B cell (primary cell): Measurements from ENCODE around the gene RDH13. TPM values are rescaled to one million over a fixed set of nuclear protein-coding genes. Genes with fewer than 3 reads are reported as not detected.

Source experiments
- ATAC-seq: fragments of 200-7000 bp; cut with Tn5 transposase; one replicate; pipeline ENCODE4 v1.10.0; 2021; ENCODE audit warnings: low read depth, mild to moderate bottlenecking, moderate number of reproducible peaks, moderate library complexity
- CTCF ChIA-PET: fragments of 350-600 bp; sonication (Branson Sonifier 250); formaldehyde crosslinking; loops from one replicate; lab custom pipeline; 2021; ENCODE audit warnings: antibody characterized with exemption, inconsistent platforms; lab: Charles Lee
- POLR2A ChIA-PET: fragments of 350-600 bp; sonication (Branson Sonifier 250); formaldehyde crosslinking; loops from one replicate; lab custom pipeline; 2021; ENCODE audit warnings: antibody characterized with exemption; lab: Charles Lee
- DNase-seq: peaks from one replicate; pipeline ENCODE4 v3.0.0; 2013
- H2AFZ ChIP-seq: 2 replicates; pipeline ENCODE4 v1.6.1; 2012; ENCODE audit warnings: mild to moderate bottlenecking, low read depth, low read length; ENCODE audit not compliant: insufficient read depth, poor library complexity, severe bottlenecking
- H3K27ac ChIP-seq, 2 donors: 1 replicate in 1 of 2; 2 replicates in 1 of 2; pipeline ENCODE4 v1.5.1; 2012 to 2013; ENCODE audit warnings: low read length in 2 of 2, mild to moderate bottlenecking in 2 of 2, moderate library complexity in 1 of 2
- H3K27me3 ChIP-seq, 4 experiments: fragments of 200-600 bp in 1 of 4; sonication (generic) in 1 of 4; replicated peaks in 1 of 4; 1 replicate in 2 of 4; 2 replicates in 2 of 4; pipeline versions ENCODE4 v1.6.1 to v1.7.0; 2013 to 2016; ENCODE audit warnings: low read length in 3 of 4, mild to moderate bottlenecking in 2 of 4, mixed read lengths in 1 of 4, moderate library complexity in 1 of 4; ENCODE audit not compliant: insufficient read depth in 4 of 4, control insufficient read depth in 3 of 4; ENCODE audit errors: control extremely low read depth in 1 of 4
- H3K36me3 ChIP-seq, 2 experiments: replicated peaks in 1 of 2; 1 replicate in 1 of 2; 2 replicates in 1 of 2; pipeline versions ENCODE4 v1.6.1 to v1.7.1; 2013; ENCODE audit warnings: low read length in 1 of 2; ENCODE audit not compliant: insufficient read depth in 2 of 2, control insufficient read depth in 1 of 2; ENCODE audit errors: control extremely low read depth in 1 of 2, extremely low read depth in 1 of 2
- H3K4me1 ChIP-seq, 2 donors: fragments of 200-600 bp in 1 of 2; sonication (generic) in 1 of 2; 1 replicate in 1 of 2; 2 replicates in 1 of 2; pipeline versions ENCODE4 v1.5.1 to v1.6.1; 2013 to 2017; ENCODE audit warnings: low read length in 2 of 2; ENCODE audit not compliant: control insufficient read depth in 2 of 2, insufficient read depth in 2 of 2
- H3K4me2 ChIP-seq: replicated peaks from 2 replicates; pipeline ENCODE3; 2012; ENCODE audit warnings: mild to moderate bottlenecking, low read depth, low read length; ENCODE audit not compliant: poor library complexity, severe bottlenecking
- H3K4me3 ChIP-seq, 5 experiments: fragments of 200-600 bp in 1 of 5; sonication (generic) in 1 of 5; 1 replicate in 3 of 5; 2 replicates in 2 of 5; pipeline versions ENCODE4 v1.5.1 to v1.7.0; 2011 to 2016; ENCODE audit warnings: low read length in 4 of 5, mild to moderate bottlenecking in 4 of 5, low read depth in 2 of 5, control low read depth in 1 of 5, moderate library complexity in 1 of 5; ENCODE audit not compliant: insufficient read depth in 1 of 5; ENCODE audit errors: control extremely low read depth in 1 of 5, extremely low read depth in 1 of 5
- H3K79me2 ChIP-seq: fragments of 200-600 bp; sonication (generic); one replicate; pipeline ENCODE4 v1.6.0; 2016; ENCODE audit warnings: low read length; ENCODE audit not compliant: control insufficient read depth, insufficient read depth
- H3K9ac ChIP-seq: fragments of 200-600 bp; sonication (generic); 2 replicates; pipeline ENCODE4 v1.6.1; 2017; ENCODE audit warnings: mild to moderate bottlenecking, low read length, moderate library complexity
- H3K9me3 ChIP-seq, 3 donors: one replicate each; pipeline versions ENCODE4 v1.6.1 to v1.7.1; 2013; ENCODE audit warnings: low read length in 2 of 3; ENCODE audit not compliant: control insufficient read depth in 2 of 3, insufficient read depth in 1 of 3; ENCODE audit errors: control extremely low read depth in 1 of 3
- H4K20me1 ChIP-seq: 2 replicates; pipeline ENCODE4 v1.6.0; 2012; ENCODE audit warnings: mild to moderate bottlenecking, low read length; ENCODE audit not compliant: insufficient read depth, control insufficient read depth, poor library complexity, severe bottlenecking
- H3K27ac Mint-ChIP-seq: one replicate; pipeline ENCODE4 v1.8.0; 2021; ENCODE audit warnings: mixed read lengths
- H3K27me3 Mint-ChIP-seq: one replicate; pipeline ENCODE4 v1.8.0; 2021; ENCODE audit warnings: mixed read lengths
- H3K4me1 Mint-ChIP-seq: one replicate; pipeline ENCODE4 v1.8.0; 2021; ENCODE audit warnings: mixed read lengths
- H3K4me3 Mint-ChIP-seq: one replicate; pipeline ENCODE4 v1.8.0; 2021; ENCODE audit warnings: mixed read lengths
- H3K9me3 Mint-ChIP-seq: one replicate; pipeline ENCODE4 v1.8.0; 2022; ENCODE audit warnings: mixed read lengths; ENCODE audit not compliant: insufficient read depth
- EZH2 ChIP-seq: IDR thresholded peaks from 2 replicates; pipeline ENCODE4 v1.6.1; 2012; ENCODE audit warnings: borderline replicate concordance, low read depth, mild to moderate bottlenecking, moderate library complexity, low read length; ENCODE audit not compliant: insufficient read depth, poor library complexity, severe bottlenecking
- WGBS: methylation state at CpG from one replicate; pipeline ENCODE4 v1.1.5; 2013; ENCODE audit warnings: missing lambda C conversion rate; ENCODE audit not compliant: insufficient coverage; 5-methylcytosine and 5-hydroxymethylcytosine counted together
- intact Hi-C: fragments of 100-400 bp; cut with micrococcal nuclease; formaldehyde crosslinking; loops from one replicate; pipeline ENCODE4 v1.10.0; 2022
- polyA plus RNA-seq: library from polyadenylated mRNA; depleted of rRNA; stranded (reverse); fragments of >200 nt; gene quantifications from 2 replicates; pipeline ENCODE4 v1.2.3, GENCODE V29; 2012
- total RNA-seq, 2 donors: library from RNA; stranded (reverse); fragments of 120-200 nt in 1 of 2; gene quantifications; 1 replicate in 1 of 2; 2 replicates in 1 of 2; pipeline versions ENCODE4 v1.2.3 to v1.2.4, GENCODE V29; 2013 to 2022
- TF ChIP-seq, protein P1 (sequence below): fragments of 200-600 bp; IDR thresholded peaks from one replicate; pipeline ENCODE4 v1.8.0; 2022; ENCODE audit warnings: antibody characterized with exemption, mild to moderate bottlenecking

RDH13 gene
- total and polyA plus RNA-seq, 2 donors (not counting 1 experiment from before 2014, with no cell fraction given): 17.5 to 20.4 TPM

DNA sequence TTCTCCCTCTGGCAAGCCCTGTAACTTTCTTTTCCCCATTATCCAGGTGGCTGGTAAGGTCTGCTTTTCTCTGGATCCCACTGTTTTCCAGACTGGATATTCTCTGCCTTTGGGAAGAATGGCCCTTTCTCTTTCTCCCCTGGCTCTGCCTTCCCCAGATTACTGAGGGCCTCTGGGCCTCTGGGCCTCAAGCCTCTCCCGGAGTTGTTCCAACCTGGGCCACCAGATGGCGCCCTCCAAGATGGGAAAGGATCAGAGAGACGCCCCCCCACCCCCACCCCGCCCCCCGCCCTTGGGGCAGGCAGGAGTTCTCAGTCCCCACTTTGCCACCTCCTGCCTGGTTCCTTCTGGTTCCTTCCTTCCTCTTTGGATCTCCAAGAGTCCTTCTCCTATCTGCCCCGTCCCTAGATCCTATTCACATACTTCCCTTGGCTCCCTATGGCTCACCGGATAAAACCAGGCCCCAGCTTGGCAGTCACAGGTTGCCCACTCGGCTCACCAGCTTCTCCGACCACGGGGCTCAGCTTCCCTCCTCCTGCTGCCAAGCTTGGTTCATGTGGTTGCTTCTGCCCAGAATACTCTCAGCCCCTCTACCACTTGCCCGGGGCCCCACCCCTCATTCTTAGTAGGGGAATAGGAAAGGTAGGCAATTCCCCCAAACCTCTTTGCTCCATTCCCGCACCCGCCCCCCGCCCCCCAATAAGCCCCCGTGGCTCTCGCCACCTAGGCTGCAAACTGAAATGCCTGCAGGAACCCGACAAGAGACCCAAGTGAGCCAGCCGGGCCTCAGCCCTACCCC, 25.8 kb upstream of the RDH13 start:
- H3K4me1 Mint-ChIP-seq: peaks cover 28% of the 10 kb centered on the region
- H3K27ac Mint-ChIP-seq: peak overlapping the region; percentile 42
- CTCF ChIA-PET: interaction anchor here (0.6 to 2.3 kb wide), 16 partner anchors 9 to 494 kb away, joined by 3 to 14 read pairs (median 3); partner anchors contain the start of gene RDH13
- Histone ChIP-seq H3K27me3 (peaks cover 0 to 46% (median 15%) of the 10 kb centered on the region in 4 experiments), H3K9ac (no peak overlapping the region), H3K4me3 (no peak overlapping the region), H3K4me2 (peak overlapping the region; percentile 87), H3K79me2 (no peaks in the 10 kb centered on the region), H2AFZ (no peak overlapping the region), H3K9me3 (peaks cover 0 to 22% (median 0%) of the 10 kb centered on the region in 3 donors), H3K4me1 (peaks cover 19 to 20% of the 10 kb centered on the region in 2 donors), H3K27ac (no peak overlapping the region), H3K36me3 (peaks cover 0 to 11% of the 10 kb centered on the region in 2 experiments), H4K20me1 (peaks cover 29% of the 10 kb centered on the region)
- no peak for TF ChIP-seq EZH2
- TF ChIP-seq, protein P1, sequence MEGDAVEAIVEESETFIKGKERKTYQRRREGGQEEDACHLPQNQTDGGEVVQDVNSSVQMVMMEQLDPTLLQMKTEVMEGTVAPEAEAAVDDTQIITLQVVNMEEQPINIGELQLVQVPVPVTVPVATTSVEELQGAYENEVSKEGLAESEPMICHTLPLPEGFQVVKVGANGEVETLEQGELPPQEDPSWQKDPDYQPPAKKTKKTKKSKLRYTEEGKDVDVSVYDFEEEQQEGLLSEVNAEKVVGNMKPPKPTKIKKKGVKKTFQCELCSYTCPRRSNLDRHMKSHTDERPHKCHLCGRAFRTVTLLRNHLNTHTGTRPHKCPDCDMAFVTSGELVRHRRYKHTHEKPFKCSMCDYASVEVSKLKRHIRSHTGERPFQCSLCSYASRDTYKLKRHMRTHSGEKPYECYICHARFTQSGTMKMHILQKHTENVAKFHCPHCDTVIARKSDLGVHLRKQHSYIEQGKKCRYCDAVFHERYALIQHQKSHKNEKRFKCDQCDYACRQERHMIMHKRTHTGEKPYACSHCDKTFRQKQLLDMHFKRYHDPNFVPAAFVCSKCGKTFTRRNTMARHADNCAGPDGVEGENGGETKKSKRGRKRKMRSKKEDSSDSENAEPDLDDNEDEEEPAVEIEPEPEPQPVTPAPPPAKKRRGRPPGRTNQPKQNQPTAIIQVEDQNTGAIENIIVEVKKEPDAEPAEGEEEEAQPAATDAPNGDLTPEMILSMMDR: peak; percentile 81
- peaks cover 40% of the 10 kb centered on the region for H3K27me3 Mint-ChIP-seq
- POLR2A ChIA-PET: no interaction called here
- no peaks in the 10 kb centered on the region for H3K9me3 Mint-ChIP-seq
- ATAC-seq (peak; percentile 53), DNase-seq (peak; percentile 78)
- 87% methylated on average over 4 of the region's 18 CpGs for WGBS
- intact Hi-C loops: no loop called here
- H3K4me3 Mint-ChIP-seq: peak overlapping the region; percentile 80

DNA sequence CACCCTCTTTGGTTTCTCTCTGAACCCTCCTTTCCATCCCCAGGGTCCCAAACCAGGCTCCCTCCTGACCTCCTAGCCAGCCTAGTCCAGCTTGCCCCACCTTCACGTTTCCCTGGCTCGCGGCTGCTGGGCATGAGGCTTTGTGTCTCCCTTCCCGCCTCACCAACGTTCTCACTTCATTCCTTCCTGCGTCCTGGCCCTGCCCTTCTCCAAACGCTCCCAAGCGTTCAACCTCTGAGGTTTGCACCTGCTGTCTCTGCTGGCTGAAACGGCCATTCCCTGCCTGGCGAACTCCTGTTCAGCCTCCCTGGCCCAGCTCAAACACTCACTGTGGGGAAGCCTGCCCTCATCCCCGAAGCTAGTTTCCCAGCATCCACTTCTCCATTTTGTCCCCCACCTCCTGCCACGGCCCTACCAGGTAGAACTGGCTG, 25.1 kb upstream of the RDH13 start:
- DNase-seq: no peak
- peaks cover 29% of the 10 kb centered on the region for H4K20me1 ChIP-seq
- POLR2A ChIA-PET: no interaction called here
- no peak for ATAC-seq
- peaks cover 0 to 27% (median 0%) of the 10 kb centered on the region in 3 donors for H3K9me3 ChIP-seq
- H3K9me3 Mint-ChIP-seq: no peaks in the 10 kb centered on the region
- H2AFZ ChIP-seq: no peak overlapping the region
- CTCF ChIA-PET: interaction anchor here (0.6 to 2.3 kb wide), 12 partner anchors 9 to 805 kb away, joined by 3 to 14 read pairs (median 3); partner anchors contain the start of gene RDH13
- 83% methylated on average over 12 of the region's 12 CpGs for WGBS
- H3K4me3 ChIP-seq: no peak overlapping the region
- H3K4me2 ChIP-seq: peak overlapping the region; percentile 87
- peak overlapping the region; percentile 80 for H3K4me3 Mint-ChIP-seq
- peaks cover 0 to 52% (median 17%) of the 10 kb centered on the region in 4 experiments for H3K27me3 ChIP-seq
- no peak overlapping the region for H3K27ac ChIP-seq
- H3K27me3 Mint-ChIP-seq: peaks cover 42% of the 10 kb centered on the region
- intact Hi-C loops: no loop called here
- peaks cover 0 to 11% of the 10 kb centered on the region in 2 experiments for H3K36me3 ChIP-seq
- no peak overlapping the region for H3K9ac ChIP-seq
- no peaks in the 10 kb centered on the region for H3K79me2 ChIP-seq
- peak overlapping the region; percentile 42 for H3K27ac Mint-ChIP-seq
- peaks cover 30% of the 10 kb centered on the region for H3K4me1 Mint-ChIP-seq
- TF ChIP-seq, protein P1: no peak
- peaks cover 19 to 24% of the 10 kb centered on the region in 2 donors for H3K4me1 ChIP-seq
